HG03520 (cell line): ENCODE measurements around the gene PLEKHG4B.
"Not testable (repeated sequence)": the region's sequence is repeated elsewhere in the genome, so short reads cannot be mapped to it uniquely, and the experiment has no call there.

Source experiments
- ATAC-seq: cut with Tn5 transposase; IDR thresholded peaks from one replicate; pipeline ENCODE4 v1.9.1; 2021; ENCODE audit warnings: mild to moderate bottlenecking, moderate library complexity; ENCODE audit not compliant: unreplicated experiment

PLEKHG4B gene

DNA sequence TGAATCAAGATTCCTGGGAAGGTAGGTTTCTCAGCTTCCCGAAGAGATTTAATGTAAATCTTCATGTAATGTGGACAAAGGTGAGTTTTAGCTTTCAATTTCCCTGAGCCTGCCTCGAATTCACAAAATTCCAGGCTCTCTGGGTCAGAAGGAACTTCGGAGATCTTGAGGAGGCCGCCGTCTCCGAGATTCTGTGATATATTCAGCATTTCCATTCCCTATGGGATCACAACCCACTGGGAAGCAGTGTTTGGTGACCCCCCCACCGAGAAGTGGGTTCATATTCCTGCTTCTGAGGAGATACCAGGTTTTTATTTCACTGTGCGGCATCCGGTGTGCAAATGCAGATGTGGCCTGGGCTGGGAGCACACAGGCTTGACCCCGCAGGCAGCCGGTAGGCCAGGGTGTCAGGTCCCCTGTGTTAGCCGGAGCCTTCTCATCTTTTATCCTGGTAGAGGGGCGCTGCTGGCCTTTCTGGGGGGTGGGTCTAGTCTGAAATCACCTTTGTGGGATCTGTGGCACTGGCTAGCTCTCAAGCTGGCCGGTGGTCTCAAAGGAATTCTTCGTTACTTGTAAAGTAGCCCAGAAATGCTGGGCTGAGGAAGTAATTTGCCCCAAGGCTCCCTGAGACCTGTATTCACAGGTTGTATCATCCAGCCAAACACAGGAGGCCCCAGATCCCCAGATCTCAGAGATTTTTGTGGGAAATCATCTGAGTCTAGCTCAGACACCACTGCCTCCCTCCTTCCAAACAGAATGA is 1.4 kb downstream of the PLEKHG4B start:
- ATAC-seq = no peak

DNA sequence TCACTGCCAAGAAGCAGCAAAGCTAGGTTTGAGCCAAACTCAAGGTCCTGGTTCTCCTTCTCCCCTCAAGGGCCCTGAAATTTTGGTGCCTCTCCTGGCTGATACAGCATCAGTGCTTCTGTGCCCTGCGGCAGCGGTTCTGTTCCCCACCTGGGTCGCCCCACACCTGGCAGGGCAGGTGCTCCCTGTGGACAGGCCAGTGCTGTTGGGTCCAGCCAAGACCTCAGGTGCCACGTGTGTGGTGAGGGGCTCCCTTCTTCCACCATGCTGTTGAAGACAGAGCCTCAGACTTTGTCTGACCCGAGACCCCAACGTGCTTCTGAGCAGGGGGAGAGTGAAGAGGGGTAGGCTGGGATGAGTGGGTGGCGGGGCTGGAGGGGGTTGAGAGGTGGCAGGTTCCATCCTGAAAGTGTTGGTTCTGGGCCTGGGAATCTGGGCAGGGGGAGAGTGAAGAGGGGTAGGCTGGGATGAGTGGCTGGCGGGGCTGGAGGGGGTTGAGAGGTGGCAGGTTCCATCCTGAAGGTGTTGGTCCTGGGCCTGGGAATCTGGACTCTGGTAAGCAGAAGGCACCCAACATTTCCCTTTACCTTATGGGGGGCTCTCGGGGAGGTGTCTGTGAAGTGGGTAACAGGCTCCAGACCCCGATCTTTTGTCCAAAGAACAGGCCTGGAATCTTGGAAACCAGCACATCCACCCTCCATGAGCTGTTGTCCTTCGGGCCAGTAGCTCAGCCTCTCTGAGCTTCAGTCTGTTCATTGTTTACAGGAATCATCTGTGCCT is 2.3 kb downstream of the PLEKHG4B start:
- no peak for ATAC-seq

DNA sequence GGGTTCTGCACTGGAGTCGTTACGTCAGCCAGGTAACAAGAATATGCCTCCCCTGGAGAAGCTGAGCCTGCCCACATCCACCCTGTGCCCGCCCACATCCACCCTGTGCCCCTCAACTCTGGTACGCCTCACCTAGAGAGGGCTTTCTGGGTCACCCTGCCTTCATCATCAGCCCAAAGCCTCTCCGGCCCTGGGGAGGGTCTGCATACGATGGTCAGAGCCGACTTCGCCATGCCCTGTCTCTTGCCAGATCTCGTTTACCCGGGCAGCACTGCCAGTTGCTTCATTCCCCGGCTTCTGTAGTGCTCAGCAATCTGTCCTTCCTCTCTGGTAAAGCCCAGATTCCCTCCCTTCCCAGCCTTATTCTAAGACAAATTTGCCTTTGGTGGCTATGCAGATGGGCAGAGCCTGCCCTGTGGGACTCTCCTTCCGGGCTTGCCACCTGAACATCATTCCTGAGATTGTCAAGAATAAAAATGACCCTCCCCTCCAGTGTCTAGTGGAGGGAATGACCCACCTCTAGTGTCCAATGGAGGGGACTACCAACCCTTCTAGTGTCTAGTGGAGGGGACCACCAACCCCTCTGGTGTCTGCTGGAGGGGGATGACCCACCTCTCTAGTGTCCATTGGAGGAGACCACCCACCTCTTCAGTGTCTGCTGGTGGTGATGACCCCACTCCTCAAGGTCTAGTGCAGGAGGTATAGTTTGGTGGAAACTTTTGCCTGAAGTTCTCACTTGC is 3.4 kb downstream of the PLEKHG4B start:
- ATAC-seq = no peak

DNA sequence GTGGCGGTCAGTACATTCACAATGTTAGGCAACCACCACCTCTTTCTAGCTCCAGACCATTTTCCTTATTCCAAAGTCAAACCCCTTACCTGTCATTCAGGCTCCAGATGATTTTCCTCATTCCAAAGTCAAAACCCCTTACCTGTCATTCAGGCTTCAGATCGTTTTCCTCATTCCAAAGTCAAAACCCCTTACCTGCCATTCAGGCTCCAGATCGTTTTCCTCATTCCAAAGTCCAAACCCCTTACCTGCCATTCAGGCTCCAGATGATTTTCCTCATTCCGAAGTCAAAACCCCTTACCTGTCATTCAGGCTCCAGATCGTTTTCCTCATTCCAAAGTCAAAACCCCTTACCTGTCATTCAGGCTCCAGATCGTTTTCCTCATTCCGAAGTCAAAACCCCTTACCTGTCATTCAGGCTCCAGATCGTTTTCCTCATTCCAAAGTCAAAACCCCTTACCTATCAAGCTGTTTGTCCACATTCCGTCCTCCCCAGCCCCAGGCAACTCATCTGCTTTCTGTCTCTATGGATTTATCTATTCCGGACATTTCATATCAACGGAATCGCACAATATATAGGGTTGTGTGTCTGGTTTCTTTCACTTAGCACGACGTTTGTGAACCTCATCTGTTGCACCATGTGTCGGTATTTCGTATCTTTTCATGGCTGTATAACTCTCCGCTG is 5.2 kb downstream of the PLEKHG4B start:
- ATAC-seq = no peak

DNA sequence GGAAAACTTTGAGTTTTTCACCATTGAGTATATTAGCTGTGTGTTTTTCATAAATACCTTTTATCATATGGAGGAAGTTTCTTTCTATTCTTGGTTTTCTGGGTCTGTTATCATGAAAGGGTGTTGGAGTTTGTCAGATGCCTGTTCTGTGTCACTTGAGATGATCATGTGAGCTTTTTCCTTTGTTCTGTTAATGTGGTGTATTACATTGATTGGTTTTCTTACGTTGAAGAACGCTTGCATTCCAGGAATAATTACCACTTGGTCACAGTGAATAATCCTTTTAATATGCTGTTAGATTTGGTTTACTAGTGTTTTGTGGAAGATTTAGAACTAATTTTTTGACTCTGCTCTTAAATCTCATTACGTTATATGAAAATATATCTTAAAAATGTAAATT is 7.8 kb downstream of the PLEKHG4B start:
- ATAC-seq = no peak

DNA sequence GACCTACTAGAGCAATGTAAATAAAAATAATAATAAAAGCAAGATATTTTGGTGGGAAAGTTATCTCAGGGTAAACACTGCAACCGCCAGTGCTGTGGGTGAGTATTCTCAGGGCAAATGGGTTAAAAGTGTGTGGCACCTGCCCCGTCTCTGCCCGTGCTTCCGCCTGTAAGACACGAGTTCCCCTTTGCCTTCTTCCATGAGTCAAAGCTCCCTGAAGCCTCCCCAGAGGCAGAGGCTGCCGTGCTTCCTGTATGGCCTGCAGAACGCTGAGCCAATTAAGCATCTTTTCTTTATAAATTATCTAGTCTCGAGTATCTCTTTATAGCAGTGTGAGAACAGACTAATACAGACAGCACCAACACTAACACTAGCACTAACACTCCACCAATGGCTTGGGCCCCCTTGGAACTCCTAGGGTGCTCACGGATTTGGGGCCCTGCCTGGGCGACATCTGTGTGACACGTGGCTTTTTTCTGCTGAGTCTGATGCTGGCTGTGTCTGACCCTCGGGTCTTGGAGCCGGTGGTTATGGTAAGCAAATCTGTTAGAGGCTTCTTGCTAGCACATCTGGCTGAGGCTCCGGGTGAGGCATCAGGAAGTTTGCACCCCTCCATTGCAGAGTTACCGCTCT is 10.6 kb downstream of the PLEKHG4B start:
- ATAC-seq = no peak

DNA sequence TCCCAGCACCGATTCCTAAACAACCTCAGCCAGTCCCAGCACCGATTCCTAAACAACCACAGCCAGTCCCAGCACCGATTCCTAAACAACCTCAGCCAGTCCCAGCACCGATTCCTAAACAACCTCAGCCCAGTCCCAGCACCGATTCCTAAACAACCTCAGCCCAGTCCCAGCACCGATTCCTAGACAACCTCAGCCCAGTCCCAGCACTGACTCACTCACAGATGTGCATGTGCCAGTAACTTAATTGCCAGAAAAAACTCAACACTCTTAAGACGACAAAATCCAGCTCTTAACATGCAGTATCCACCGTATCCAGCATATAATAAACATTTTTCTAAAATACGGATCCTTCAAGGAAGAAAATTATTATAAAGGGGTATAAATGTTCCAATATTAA is 12.1 kb downstream of the PLEKHG4B start:
- ATAC-seq = not testable (repeated sequence)

DNA sequence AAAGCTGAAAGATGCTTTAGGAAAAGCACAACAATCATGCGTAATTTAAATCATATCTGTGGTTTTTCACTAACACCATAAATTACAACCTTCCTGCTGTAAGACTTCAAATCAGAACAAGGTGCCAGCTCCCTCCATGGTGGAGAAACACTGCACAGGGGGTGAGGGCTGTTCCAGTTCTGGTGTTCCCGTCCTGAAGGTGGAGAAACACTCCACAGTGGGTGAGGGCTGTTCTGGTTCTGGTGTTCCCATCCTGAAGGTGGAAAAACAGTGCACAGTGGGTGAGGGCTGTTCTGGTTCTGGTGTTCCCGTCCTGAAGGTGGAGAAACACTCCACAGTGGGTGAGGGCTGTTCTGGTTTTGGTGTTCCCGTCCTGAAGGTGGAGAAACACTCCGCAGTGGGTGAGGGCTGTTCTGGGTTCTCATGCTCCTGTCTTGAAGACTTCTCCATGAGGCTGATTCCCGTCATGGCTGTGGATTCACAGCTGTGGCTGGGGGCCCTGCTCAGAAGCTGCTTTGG is 12.9 kb downstream of the PLEKHG4B start:
- no peak for ATAC-seq

DNA sequence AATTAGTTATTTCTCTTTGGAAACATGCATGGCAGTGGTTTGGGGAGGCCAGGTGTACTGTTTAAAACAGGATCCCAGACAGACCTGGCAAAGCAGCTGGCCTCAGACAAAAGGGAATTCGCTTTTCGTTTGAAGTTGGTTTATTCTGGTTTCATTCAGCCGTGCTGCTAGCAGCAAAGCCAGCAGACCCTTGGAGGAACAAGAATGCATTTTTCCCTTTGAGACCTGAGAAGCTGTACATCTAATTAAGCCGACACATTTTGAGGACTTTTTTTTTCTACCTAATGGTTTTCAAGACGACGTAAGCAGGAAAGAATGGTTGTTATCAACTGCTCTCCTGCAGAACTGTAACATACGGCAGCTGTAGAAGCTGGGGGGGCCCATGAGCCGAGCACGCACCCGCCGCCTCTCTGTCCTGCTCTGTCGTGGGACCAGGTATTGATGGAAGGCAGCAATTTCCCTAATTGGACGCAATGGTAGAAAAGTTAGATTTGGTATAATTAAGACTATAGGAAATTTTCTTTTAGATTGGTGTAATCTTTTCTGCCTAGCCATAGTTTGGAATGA is 13.6 kb downstream of the PLEKHG4B start:
- no peak for ATAC-seq

DNA sequence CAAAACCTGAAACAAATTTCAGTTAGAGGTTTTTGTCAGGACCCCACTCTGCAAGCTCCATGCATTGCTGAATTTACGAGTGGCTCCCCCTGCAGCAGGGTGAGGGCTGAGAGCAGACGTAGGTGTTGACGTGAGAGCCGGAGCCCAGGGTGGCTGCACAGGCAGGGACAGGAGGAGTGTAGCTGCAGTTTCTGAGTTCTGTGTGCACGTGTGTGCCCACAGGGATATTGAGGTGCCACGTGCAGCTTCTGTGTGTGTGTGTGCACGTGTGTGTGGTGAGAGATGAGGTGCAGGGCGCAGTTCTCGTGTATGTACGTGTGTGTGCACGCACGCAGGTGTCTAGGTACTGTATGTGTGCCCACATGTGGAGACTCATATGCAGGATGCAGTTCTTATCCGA is 14.6 kb downstream of the PLEKHG4B start:
- no peak for ATAC-seq

DNA sequence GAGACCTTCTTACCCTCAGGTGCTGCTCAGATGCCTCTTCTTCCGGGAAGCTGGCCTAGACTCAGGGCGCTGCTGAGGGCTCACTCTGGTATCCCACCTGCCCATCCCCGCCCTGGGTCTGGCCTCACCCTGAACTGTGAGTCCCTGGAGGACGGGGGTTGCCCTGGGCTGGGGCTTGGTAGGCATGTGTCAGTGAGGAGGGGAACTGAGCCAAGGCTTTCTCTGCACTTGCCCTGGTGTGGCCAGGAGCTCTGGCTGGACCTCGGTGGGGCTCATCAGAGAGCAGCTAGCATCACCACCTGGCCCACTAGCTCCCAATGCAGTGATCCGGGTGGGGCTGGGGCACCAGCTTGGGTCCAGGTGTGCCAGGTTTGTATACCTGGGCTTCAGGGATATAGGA is 15.6 kb downstream of the PLEKHG4B start:
- no peak for ATAC-seq

DNA sequence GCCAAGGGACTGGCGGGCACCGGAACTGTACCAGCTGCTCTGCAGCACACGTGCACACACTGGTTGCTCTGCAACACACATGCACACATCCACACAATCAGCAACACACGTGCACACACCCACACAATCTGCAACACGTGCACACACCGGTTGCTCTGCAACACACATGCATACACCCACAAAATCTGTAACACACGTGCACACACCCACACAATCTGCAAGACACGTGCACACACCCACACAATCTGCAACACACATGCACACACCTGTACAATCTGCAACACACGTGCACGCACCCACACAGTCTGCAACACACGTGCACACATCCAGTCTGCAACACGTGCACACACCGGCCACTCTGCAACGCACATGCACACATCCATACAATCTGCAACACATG is 17.9 kb downstream of the PLEKHG4B start:
- ATAC-seq = no peak

DNA sequence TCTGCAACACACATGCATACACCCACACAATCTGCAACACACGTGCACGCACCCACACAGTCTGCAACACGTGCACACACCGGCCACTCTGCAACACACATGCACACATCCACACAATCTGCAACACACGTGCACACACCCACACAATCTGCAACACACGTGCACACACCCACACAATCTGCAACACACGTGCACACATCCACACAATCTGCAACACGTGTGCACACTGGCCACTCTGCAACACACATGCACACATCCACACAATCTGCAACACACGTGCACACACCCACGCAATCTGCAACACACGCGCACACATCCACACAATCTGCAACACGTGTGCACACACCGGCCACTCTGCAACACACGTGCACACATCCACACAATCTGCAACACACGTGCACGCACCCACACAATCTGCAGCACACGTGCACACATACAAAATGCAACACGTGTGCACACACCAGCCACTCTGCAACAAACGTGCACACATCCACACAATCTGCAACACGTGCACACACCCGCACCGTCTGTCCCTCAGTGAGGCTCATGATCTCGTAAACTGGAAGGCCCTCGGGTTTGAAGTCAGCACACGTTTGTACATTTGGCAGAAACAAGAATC is 18.4 kb downstream of the PLEKHG4B start:
- ATAC-seq = no peak

DNA sequence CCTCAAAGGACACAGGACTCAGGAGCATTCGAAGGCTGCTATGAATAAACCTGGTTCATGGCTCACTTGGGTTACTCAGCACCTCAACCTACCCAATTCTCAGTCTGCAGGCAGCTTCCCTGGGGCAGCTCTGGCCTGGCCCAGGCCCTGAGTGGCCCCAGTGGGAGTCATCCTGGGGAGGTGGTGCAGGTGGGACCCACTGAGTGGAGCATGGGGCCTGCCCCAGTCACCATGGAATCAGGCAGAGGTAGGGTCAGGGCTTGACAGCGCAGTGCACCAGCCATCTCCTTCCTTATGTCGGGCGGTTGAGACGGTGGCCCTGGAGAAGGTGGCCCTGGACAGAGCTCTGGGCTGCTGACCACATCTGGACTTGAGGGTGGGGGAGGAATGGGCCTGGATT is 19.2 kb downstream of the PLEKHG4B start:
- no peak for ATAC-seq

DNA sequence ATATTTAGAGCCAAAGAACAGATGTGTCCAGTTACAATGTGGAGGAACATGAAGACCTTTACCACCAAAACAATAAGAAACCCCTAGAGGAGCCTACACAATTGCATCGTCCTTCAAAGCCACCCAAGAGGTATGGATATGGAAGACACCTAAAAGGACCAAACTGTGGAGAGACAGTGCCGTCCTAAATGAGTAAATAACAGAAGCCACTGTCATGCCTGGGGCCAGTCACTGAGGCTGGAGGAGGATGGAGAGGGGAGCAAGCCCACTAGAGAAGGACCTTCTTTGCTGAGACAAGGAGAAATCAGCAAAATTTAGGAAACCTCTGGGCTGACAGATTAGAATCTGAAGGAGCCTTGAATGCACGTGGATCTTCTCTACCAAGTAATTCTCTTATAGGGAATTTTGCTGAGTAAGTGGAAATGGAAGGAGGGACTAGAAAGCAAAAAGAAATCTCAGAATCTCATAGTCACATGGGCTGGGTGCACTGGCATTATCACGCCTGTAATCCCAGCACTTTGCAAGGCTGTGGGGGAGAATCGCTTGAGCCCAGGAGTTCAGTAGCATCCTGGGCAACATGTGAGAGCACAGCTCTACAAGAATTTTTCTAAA is 27.6 kb downstream of the PLEKHG4B start:
- ATAC-seq = no peak

DNA sequence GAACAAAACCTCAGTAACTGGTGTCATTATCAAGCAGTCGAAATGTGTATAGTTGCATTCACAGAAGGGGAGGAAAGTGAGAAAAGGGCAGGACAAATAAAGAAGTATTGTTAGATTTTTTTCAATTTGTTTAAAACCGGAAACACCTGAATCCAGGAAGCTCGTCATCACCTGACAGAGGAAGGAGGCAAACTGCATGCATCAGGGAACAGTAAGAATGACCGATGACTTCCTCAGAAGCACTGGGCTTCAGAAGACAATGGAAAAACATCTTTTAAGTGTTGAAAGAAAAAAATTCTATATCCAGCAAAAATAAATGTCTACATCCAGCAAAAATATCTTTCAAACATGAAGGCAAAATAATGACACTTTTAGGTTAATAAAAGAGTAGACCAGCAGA is 29.5 kb downstream of the PLEKHG4B start:
- ATAC-seq = no peak

DNA sequence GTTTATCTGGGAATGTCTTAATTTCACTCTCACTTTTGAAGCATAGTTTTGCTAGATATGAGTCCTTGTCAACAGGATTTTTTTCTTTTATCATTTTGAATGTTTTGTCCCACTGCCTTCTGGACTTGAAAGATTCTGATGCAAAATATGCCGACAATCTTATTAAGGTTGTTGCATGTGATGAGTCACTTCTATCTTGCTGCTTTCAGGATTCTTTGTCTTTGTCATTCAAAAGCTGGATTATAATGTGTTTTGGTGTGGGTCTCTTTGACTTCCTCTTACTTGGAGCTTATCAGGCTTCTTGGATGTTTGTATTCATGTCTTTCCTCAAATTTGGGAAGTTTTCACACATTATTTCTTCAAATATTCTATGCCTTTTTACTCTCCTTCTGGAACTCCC is 33.8 kb downstream of the PLEKHG4B start:
- no peak for ATAC-seq

DNA sequence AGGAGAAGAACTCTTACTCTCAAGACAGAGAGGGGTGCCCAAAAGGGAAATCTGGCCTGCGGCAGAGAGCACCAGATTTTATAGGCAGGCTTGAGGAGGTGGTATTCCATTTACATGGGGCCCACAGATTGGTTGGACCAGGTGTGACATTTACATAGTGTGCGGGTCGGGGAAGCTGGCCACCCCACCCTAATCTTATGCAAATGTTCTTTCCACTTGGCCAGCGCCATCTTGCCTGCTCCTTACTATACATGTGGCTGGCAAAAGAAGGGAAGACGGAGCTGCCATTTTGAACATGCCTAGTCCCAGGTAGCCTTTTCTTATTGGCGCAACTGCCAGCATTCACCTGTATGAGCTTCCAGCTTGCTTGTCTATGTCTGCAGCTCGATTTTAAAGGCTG is 34.8 kb downstream of the PLEKHG4B start:
- no peak for ATAC-seq

DNA sequence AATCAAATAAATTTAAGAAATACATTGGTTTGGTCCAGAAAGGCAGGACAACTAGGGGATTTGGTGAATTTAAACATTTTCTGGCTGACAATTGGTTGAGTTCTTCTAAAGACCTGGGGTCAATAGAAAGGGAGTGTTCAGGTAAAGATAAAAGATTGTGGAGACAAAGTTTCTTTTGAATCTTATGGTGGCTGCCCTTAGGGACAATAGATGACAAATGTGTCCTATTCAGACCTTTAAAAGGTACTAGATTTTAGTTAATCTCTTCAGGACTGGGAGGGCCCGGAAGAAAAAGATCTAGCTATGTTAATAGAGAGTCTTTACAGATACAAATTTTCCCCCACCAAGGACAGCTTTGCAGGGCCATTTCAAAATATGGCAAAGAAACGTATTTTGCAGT is 35.9 kb downstream of the PLEKHG4B start:
- ATAC-seq = no peak
